OCI-LY7 (cell line): Measurements from ENCODE around the gene MAP2K5. TPM values are rescaled to one million over a fixed set of nuclear protein-coding genes. Genes with fewer than 3 reads are reported as not detected.

Source experiments
- BruUV-seq: library from RNA; stranded (reverse); fragments of 400-500 nt; replicated peaks from 2 replicates; lab custom pipeline; 2021; lab: Mats Ljungman, UMichigan
- CTCF ChIA-PET: fragments of 300-600 bp; sonication (Branson Sonifier 250); formaldehyde crosslinking; loops from one replicate; lab custom pipeline; 2022; ENCODE audit warnings: antibody characterized with exemption; ENCODE audit not compliant: unreplicated experiment; lab: Charles Lee
- POLR2A ChIA-PET: fragments of 300-600 bp; sonication (Branson Sonifier 250); formaldehyde crosslinking; loops from one replicate; lab custom pipeline; 2022; ENCODE audit warnings: antibody characterized with exemption; lab: Charles Lee
- DNase-seq: peaks from one replicate; pipeline ENCODE4 v3.0.0-alpha.2; 2015; ENCODE audit warnings: low spot score
- H2AFZ ChIP-seq: fragments of 200-600 bp; sonication (generic), shearing (Covaris generic); 2 replicates; pipeline ENCODE4 v1.6.1; 2014; ENCODE audit warnings: mild to moderate bottlenecking, antibody characterized with exemption, low read length, moderate library complexity
- H3K27ac ChIP-seq: fragments of 200-600 bp; sonication (generic); 2 replicates; pipeline ENCODE4 v1.5.1; 2014; ENCODE audit warnings: mixed run types, low read depth, mild to moderate bottlenecking, moderate library complexity, low read length, inconsistent platforms; ENCODE audit not compliant: poor library complexity, severe bottlenecking
- H3K36me3 ChIP-seq: fragments of 200-600 bp; sonication (generic); 2 replicates; pipeline ENCODE4 v1.6.1; 2014; ENCODE audit warnings: mild to moderate bottlenecking, antibody characterized with exemption, low read length, moderate library complexity, mixed read lengths; ENCODE audit not compliant: insufficient read depth
- H3K4me1 ChIP-seq: fragments of 200-600 bp; sonication (generic); 2 replicates; pipeline ENCODE4 v1.5.1; 2014; ENCODE audit warnings: mild to moderate bottlenecking, low read length; ENCODE audit not compliant: insufficient read depth, poor library complexity, severe bottlenecking
- H3K4me2 ChIP-seq: fragments of 200-600 bp; sonication (generic); 2 replicates; pipeline ENCODE4 v1.6.1; 2014; ENCODE audit warnings: mild to moderate bottlenecking, low read length
- H3K4me3 ChIP-seq: fragments of 200-600 bp; sonication (generic); 2 replicates; pipeline ENCODE4 v1.5.1; 2014; ENCODE audit warnings: mild to moderate bottlenecking, low read depth, low read length; ENCODE audit not compliant: poor library complexity, severe bottlenecking
- H3K79me2 ChIP-seq: fragments of 200-600 bp; sonication (generic); 2 replicates; pipeline ENCODE4 v1.6.1; 2016; ENCODE audit warnings: low read depth, mild to moderate bottlenecking, low read length, moderate library complexity, mixed read lengths; ENCODE audit not compliant: insufficient read depth
- H3K9me2 ChIP-seq: fragments of 200-600 bp; sonication (generic); 2 replicates; pipeline ENCODE4 v1.6.1; 2016; ENCODE audit warnings: mild to moderate bottlenecking, low read length, mixed read lengths; ENCODE audit not compliant: insufficient read depth
- H3K9me3 ChIP-seq: fragments of 200-600 bp; sonication (generic); 2 replicates; pipeline ENCODE4 v1.6.1; 2014; ENCODE audit warnings: mild to moderate bottlenecking, mixed run types, low read length, mixed read lengths
- H4K20me1 ChIP-seq: fragments of 200-600 bp; sonication (generic); 2 replicates; pipeline ENCODE4 v1.6.1; 2014; ENCODE audit warnings: mild to moderate bottlenecking, antibody characterized with exemption, low read length, moderate library complexity, mixed read lengths; ENCODE audit not compliant: insufficient read depth
- EZH2phosphoT487 ChIP-seq: fragments of 200-600 bp; sonication (generic); IDR thresholded peaks from 2 replicates; pipeline ENCODE4 v1.6.1; 2018; ENCODE audit warnings: low read depth, borderline replicate concordance, mild to moderate bottlenecking, mixed run types, antibody characterized with exemption, low read length, moderate library complexity, mixed read lengths
- intact Hi-C: fragments of 100-400 bp; cut with micrococcal nuclease; formaldehyde crosslinking; loops from one replicate; pipeline ENCODE4 v1.10.0; 2022; ENCODE audit not compliant: unreplicated experiment
- total RNA-seq, 2 experiments: library from RNA; depleted of rRNA in 1 of 2; stranded (reverse); fragments of >200 nt in 1 of 2; shearing (Covaris generic) in 1 of 2; gene quantifications; 2 replicates each; pipeline ENCODE4 v1.2.3, GENCODE V29; 2014 to 2022
- TF ChIP-seq, protein P1 (sequence below): fragments of 200-600 bp; sonication (generic); conservative IDR thresholded peaks from 2 replicates; pipeline ENCODE4 v1.5.1; 2014; ENCODE audit warnings: mild to moderate bottlenecking, antibody characterized with exemption, low read length, moderate library complexity, mixed read lengths

Gene MAP2K5
- total RNA-seq, 2 experiments from 2014 or later: 10.2 to 35.0 TPM

DNA sequence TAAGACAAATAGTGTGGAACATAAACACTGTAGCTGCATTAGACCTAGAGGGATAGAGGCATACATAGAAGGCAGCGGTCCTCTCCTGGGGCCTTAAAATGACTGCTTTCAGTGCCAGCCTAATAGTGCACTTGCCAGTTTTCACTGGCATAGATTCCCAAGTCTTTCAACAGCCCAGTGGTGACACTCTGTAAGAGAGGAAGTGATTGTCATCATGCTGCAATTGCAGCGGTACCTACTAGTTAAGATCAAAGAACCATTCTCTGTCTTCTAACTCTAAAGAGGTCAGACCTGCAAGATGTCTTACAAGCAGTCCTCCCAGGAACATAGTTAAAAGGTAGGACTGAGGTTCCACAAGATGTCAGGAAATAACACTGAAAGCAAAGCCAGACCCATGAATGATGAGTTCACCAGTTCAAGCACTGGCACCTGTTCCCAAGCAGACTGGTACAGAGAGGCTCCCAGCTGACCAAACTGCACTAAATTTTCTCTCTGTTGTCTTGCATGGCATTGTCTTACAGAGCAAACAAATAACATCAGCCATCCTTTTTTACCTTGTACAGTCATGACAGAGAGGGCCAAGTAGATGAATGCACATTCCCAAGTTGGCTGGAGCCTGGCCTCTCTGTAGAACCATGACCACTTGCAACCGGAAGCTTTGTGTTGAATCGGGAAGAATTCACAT lies 182.3 kb downstream of the MAP2K5 start:
- H2AFZ ChIP-seq: no peak overlapping the region
- H3K9me3 ChIP-seq: no peaks in the 10 kb centered on the region
- no TSS peak for BruUV-seq
- no peaks in the 10 kb centered on the region for H3K4me1 ChIP-seq
- no peak for TF ChIP-seq EZH2phosphoT487
- TF ChIP-seq, protein P1, sequence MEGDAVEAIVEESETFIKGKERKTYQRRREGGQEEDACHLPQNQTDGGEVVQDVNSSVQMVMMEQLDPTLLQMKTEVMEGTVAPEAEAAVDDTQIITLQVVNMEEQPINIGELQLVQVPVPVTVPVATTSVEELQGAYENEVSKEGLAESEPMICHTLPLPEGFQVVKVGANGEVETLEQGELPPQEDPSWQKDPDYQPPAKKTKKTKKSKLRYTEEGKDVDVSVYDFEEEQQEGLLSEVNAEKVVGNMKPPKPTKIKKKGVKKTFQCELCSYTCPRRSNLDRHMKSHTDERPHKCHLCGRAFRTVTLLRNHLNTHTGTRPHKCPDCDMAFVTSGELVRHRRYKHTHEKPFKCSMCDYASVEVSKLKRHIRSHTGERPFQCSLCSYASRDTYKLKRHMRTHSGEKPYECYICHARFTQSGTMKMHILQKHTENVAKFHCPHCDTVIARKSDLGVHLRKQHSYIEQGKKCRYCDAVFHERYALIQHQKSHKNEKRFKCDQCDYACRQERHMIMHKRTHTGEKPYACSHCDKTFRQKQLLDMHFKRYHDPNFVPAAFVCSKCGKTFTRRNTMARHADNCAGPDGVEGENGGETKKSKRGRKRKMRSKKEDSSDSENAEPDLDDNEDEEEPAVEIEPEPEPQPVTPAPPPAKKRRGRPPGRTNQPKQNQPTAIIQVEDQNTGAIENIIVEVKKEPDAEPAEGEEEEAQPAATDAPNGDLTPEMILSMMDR: no peak
- DNase-seq: no peak
- H4K20me1 ChIP-seq: no peaks in the 10 kb centered on the region
- H3K4me2 ChIP-seq: no peak overlapping the region
- no peaks in the 10 kb centered on the region for H3K79me2 ChIP-seq
- POLR2A ChIA-PET: interaction anchor here (1.3 kb wide), 1 partner anchor 20 kb away, joined by 3 read pairs; no protein-coding TSS in a partner anchor
- H3K9me2 ChIP-seq: peaks cover 3% of the 10 kb centered on the region; the same call in 1 of the 2 replicates
- H3K36me3 ChIP-seq: no peaks in the 10 kb centered on the region
- H3K4me3 ChIP-seq: no peak overlapping the region
- CTCF ChIA-PET: no interaction called here
- H3K27ac ChIP-seq: no peak overlapping the region
- intact Hi-C loops: no loop called here

DNA sequence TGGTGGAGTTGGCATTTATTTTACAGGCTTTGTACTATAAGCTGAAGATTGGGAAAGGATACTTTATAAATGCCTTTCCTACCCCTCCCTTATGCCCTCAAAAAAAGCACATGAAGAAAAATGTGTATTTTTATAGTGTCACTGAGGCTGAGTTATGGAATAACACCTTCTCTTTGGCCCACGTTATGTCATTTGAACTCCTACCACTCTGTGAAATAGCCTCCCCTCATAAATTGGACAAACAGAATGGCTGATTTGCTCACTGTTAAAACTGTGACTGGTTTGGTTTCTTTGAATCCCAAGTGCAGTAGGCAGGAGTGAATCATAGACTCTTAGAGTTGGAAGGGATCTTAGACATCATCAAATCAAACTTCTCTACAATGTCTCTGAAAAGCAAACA lies 187.6 kb downstream of the MAP2K5 start:
- Histone ChIP-seq H3K9me3 (no peaks in the 10 kb centered on the region), H3K27ac (no peak overlapping the region), H2AFZ (no peak overlapping the region), H4K20me1 (no peaks in the 10 kb centered on the region), H3K4me1 (no peaks in the 10 kb centered on the region), H3K9me2 (0 out of 2 replicates have a peak, but pooled peaks cover 3% of the 10 kb centered on the region), H3K4me2 (no peak overlapping the region), H3K79me2 (no peaks in the 10 kb centered on the region), H3K4me3 (no peak overlapping the region), H3K36me3 (no peaks in the 10 kb centered on the region)
- CTCF ChIA-PET: no interaction called here
- POLR2A ChIA-PET: interaction anchor here (0.6 kb wide), 1 partner anchor 31 kb away, joined by 3 read pairs; no protein-coding TSS in a partner anchor
- no peak for DNase-seq
- no peak for TF ChIP-seq EZH2phosphoT487
- TF ChIP-seq, protein P1: no peak
- intact Hi-C loops: no loop called here
- no TSS peak for BruUV-seq

DNA sequence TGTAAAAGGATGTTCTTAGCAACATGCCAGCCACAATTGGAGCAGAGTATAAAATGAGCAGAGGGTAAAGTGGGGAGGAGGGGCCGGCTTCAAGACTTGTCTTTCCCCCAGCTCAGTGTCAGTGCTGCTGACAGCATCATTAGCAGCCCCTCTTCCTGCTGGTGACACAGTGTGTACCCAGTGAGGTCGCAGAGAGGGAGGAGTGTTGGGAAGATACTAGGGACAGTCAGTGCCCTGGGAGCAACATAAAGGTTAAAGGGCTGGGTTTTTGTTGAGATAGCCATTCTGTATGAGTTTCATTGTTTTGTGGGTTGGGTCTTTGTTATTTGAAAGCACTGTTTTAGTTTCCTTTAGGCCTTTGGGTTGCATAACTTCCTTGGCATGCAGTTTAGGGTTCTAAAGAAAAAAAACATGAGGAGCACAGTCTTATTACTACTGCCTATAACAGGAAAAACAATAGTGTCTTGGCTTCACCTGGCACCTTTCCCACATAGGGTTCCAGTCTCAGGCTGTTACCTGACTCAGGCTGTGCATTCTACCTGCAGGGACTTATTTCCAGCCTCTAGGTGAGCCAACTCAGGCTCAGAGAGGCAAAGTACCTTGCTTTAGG lies 188.7 kb downstream of the MAP2K5 start:
- TF ChIP-seq EZH2phosphoT487: no peak
- TF ChIP-seq, protein P1: no peak
- intact Hi-C loops: no loop called here
- POLR2A ChIA-PET: no interaction called here
- CTCF ChIA-PET: no interaction called here
- no TSS peak for BruUV-seq
- Histone ChIP-seq H3K4me3 (no peak overlapping the region), H3K4me2 (no peak overlapping the region), H3K9me2 (0 out of 2 replicates have a peak, but pooled peaks cover 3% of the 10 kb centered on the region), H3K36me3 (no peaks in the 10 kb centered on the region), H3K9me3 (no peaks in the 10 kb centered on the region), H3K79me2 (no peaks in the 10 kb centered on the region), H3K27ac (no peak overlapping the region), H2AFZ (no peak overlapping the region), H3K4me1 (peaks cover 7% of the 10 kb centered on the region), H4K20me1 (no peaks in the 10 kb centered on the region)
- DNase-seq: no peak
